ENCODE results near the gene MESD. TPM values are rescaled to one million over a fixed set of nuclear protein-coding genes. Genes with fewer than 3 reads are reported as not detected.
A peak's percentile ranks its signal among the peaks of the same experiment; 100 is the strongest.

MESD gene
- total RNA-seq, 2 donors from 2014 or later, result 28.0 to 33.9 TPM

- Histone ChIP-seq H3K9me3 (no peaks in the 10 kb centered on the region), H3K27ac (no peak overlapping the region), H3K27me3 (replicated peaks; ENCODE audit: insufficient read depth) (no peaks in the 10 kb centered on the region), H3K4me3 (no peak overlapping the region), H3K36me3 (no peaks in the 10 kb centered on the region), H3K4me1 (replicated peaks) (no peaks in the 10 kb centered on the region)
- intact Hi-C loops (cut with DNase I), result loop anchor here (10.0 kb wide), 1 partner anchor 298 kb away; the partner anchor contains the start of gene ABHD17C
- 96% methylated on average over 1 of the region's 1 CpG for WGBS
- DNase-seq (ENCODE audit: low spot score), result no peak
- TF ChIP-seq CTCF (IDR thresholded peaks at IDR 0.05), result no peak
- TF ChIP-seq POLR2A (IDR thresholded peaks at IDR 0.05), result no peak
- no peak for TF ChIP-seq POLR2AphosphoS5 (IDR thresholded peaks at IDR 0.05)
These were observed 2.8 kb upstream of the MESD start for GRCh38 chr15:80992441-80992840.

- Histone ChIP-seq H3K9me3 (no peaks in the 10 kb centered on the region), H3K27me3 (replicated peaks; ENCODE audit: insufficient read depth) (no peaks in the 10 kb centered on the region), H3K4me3 (no peak overlapping the region), H3K4me1 (replicated peaks) (no peaks in the 10 kb centered on the region), H3K27ac (no peak overlapping the region), H3K36me3 (no peaks in the 10 kb centered on the region)
- TF ChIP-seq POLR2A (IDR thresholded peaks at IDR 0.05), result no peak
- TF ChIP-seq POLR2AphosphoS5 (IDR thresholded peaks at IDR 0.05), result no peak
- TF ChIP-seq CTCF (IDR thresholded peaks at IDR 0.05), result no peak
- DNase-seq (ENCODE audit: low spot score), result no peak
- intact Hi-C loops (cut with DNase I), result loop anchor here (10.0 kb wide), 1 partner anchor 297 kb away; the partner anchor contains the start of gene ABHD17C
- WGBS, result 84% methylated on average over 4 of the region's 4 CpGs
These were observed 2.4 kb upstream of the MESD start for GRCh38 chr15:80992006-80992405.

- H3K27ac ChIP-seq, result no peak overlapping the region
- H3K9me3 ChIP-seq, result no peaks in the 10 kb centered on the region
- TF ChIP-seq POLR2A (IDR thresholded peaks at IDR 0.05) (no peak), POLR2AphosphoS5 (IDR thresholded peaks at IDR 0.05) (no peak), CTCF (IDR thresholded peaks at IDR 0.05) (no peak)
- 76% methylated on average over 5 of the region's 5 CpGs for WGBS
- H3K4me1 ChIP-seq (replicated peaks), result no peaks in the 10 kb centered on the region
- intact Hi-C loops (cut with DNase I), result loop anchor here (10.0 kb wide), 1 partner anchor 297 kb away; the partner anchor contains the start of gene ABHD17C
- no peaks in the 10 kb centered on the region for H3K27me3 ChIP-seq (replicated peaks; ENCODE audit: insufficient read depth)
- no peak overlapping the region for H3K4me3 ChIP-seq
- DNase-seq (ENCODE audit: low spot score), result no peak
- H3K36me3 ChIP-seq, result no peaks in the 10 kb centered on the region
These were observed 1.8 kb upstream of the MESD start for GRCh38 chr15:80991421-80991820.

- H3K4me3 ChIP-seq, result no peak overlapping the region
- H3K27ac ChIP-seq, result no peak overlapping the region
- no peaks in the 10 kb centered on the region for H3K27me3 ChIP-seq (replicated peaks; ENCODE audit: insufficient read depth)
- DNase-seq (ENCODE audit: low spot score), result no peak
- no peaks in the 10 kb centered on the region for H3K4me1 ChIP-seq (replicated peaks)
- no peaks in the 10 kb centered on the region for H3K36me3 ChIP-seq
- TF ChIP-seq POLR2AphosphoS5 (IDR thresholded peaks at IDR 0.05) (no peak), POLR2A (IDR thresholded peaks at IDR 0.05) (no peak), CTCF (IDR thresholded peaks at IDR 0.05) (no peak)
- intact Hi-C loops (cut with DNase I), result loop anchor here (10.0 kb wide), 1 partner anchor 296 kb away; the partner anchor contains the start of gene ABHD17C
- H3K9me3 ChIP-seq, result no peaks in the 10 kb centered on the region
- 48% methylated on average over 1 of the region's 1 CpG for WGBS
These were observed 1.3 kb upstream of the MESD start for GRCh38 chr15:80990955-80991354.

GRCh38 chr15:80989081-80989517, 520 bp downstream of the MESD start:
- Histone ChIP-seq H3K27ac (peak overlapping the region; percentile 80 to 82), H3K27me3 (replicated peaks; ENCODE audit: insufficient read depth) (no peaks in the 10 kb centered on the region), H3K9me3 (no peaks in the 10 kb centered on the region), H3K4me3 (peak overlapping the region; percentile 72 to 89), H3K36me3 (no peaks in the 10 kb centered on the region), H3K4me1 (replicated peaks) (no peaks in the 10 kb centered on the region)
- intact Hi-C loops (cut with DNase I), result no loop called here
- 2% methylated on average over 7 of the region's 7 CpGs for WGBS
- TF ChIP-seq POLR2A (IDR thresholded peaks at IDR 0.05) (no peak), POLR2AphosphoS5 (IDR thresholded peaks at IDR 0.05) (no peak), CTCF (IDR thresholded peaks at IDR 0.05) (no peak)
- no peak for DNase-seq (ENCODE audit: low spot score)
